HFF-Myc (cell line): ENCODE data around the gene SLC38A3.

Experiments
- DNase-seq: peaks from one replicate; pipeline ENCODE4 v3.0.0-alpha.2; 2011; ENCODE audit warnings: low read depth; ENCODE audit errors: extremely low read depth
- H3K4me3 ChIP-seq: replicated peaks from 2 replicates; pipeline ENCODE4 v1.5.1; 2011; ENCODE audit warnings: low read depth, mild to moderate bottlenecking, control low read depth, low read length
- CTCF ChIP-seq: IDR thresholded peaks from 2 replicates; pipeline ENCODE4 v1.5.1; 2012; ENCODE audit warnings: mild to moderate bottlenecking, low read depth, low read length, control low read depth; ENCODE audit errors: missing control alignments

The SLC38A3 gene

GRCh38 chr3:50204804-50205412 lies at the start of gene SLC38A3:
Gene SLC38A3, plus strand, starts transcription at chr3:50205271. Its CDS starts 8,929 bp downstream, at chr3:50214200.
- no peak for DNase-seq
- peak within 1 kb of the TSS; percentile 21 for H3K4me3 ChIP-seq
- no peak for TF ChIP-seq CTCF

DNA sequence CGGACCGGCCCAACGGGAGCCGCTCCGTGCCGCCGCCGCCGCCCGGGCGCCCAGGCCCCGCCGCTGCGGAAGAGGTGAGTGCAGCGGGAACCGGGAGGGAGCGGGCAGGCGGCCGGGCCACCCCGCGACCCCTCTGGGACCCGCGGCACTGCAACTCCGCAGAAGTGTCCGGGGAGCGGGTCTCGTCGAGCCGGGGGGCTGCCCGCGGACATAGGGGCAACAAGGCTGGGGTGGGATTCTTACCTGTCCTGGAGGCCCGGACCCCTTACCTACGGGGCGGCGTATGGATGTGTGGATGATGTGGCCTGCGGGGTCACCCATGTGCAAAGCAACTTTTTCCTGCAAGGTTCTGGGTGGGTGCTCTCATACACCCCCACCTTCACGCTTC lies 49.6 kb upstream of the SLC38A3 start:
- no peak for DNase-seq
- TF ChIP-seq CTCF = no peak
- peak overlapping the region; percentile 73 for H3K4me3 ChIP-seq

DNA sequence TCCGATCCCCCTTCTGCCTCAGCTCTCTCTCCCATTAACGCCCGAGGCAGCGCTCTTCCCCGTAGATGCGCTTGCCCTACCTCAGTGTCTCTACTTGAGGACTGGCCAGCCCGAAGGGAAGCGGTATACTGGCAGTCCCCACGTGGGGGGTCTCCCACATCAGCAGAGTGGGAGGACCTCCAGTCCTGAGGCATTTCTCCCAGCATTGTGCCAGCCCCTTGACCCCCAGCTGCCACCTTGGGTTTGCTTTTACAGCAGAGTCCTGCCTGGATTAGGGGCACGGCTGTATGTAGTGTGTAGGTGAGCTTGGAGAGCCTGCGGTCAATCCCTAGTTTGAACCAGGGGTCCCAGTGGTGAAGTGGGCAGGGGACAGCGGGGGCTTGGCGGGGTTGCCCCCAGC lies 49.2 kb upstream of the SLC38A3 start:
- no peak for DNase-seq
- H3K4me3 ChIP-seq = peak overlapping the region; percentile 73
- TF ChIP-seq CTCF = no peak

- DNase-seq = no peak
- TF ChIP-seq CTCF = no peak
- H3K4me3 ChIP-seq = peak overlapping the region; percentile 73
Observed at GRCh38 chr3:50156549-50157493, 48.2 kb upstream of the SLC38A3 start.

- H3K4me3 ChIP-seq = no peak overlapping the region
- DNase-seq = no peak
- no peak for TF ChIP-seq CTCF
Observed at GRCh38 chr3:50157827-50158529, 47.1 kb upstream of the SLC38A3 start.

DNA sequence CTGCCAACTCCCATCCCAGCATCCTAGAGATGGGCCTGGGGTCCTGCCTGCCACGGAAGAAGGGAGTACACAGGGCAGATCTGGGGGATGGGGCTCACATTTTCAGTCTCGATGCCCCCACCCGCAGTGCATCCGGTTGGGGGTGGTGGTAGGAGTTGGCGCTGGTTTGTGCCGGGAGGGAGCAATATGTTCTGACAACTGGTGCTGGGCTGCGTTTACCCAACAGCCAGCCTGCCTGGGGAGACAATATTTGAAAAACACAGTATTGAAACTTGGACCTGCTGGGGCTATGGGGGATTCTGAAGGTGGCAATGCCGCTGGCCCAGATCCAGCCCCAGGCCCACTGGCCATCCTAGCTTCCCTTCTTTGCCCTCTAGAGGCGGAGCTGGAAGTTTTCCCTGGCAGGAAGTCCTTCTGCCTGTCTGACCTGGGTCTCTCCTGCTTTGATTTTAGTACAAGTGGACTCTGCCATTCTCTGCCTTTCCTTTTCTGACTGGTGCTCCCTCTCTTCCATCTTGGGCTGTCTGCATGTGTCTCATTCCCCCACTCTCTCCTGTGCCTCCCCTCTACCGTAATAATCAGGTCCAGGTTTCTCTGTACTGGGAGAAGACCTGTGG lies 46.4 kb upstream of the SLC38A3 start:
- no peak for TF ChIP-seq CTCF
- no peak for DNase-seq
- no peak overlapping the region for H3K4me3 ChIP-seq
